Tibial nerve (tissue), 4 donors: Measurements from ENCODE around the gene F7. TPM values are rescaled to one million over a fixed set of nuclear protein-coding genes. Genes with fewer than 3 reads are reported as not detected.
"Not testable (repeated sequence)": the region's sequence is repeated elsewhere in the genome, so short reads cannot be mapped to it uniquely, and the experiment has no call there.

Experiments used
- DNase-seq, 2 donors: peaks; one replicate each; pipeline ENCODE4 v3.0.0-alpha.2; 2019; ENCODE audit warnings: low spot score in 2 of 2
- H3K27ac ChIP-seq, 4 donors: fragments of 200-600 bp; sonication (generic) in 3 of 4; one replicate each; pipeline ENCODE4 v1.5.1; 2017 to 2019; ENCODE audit warnings: mild to moderate bottlenecking in 1 of 4
- H3K27me3 ChIP-seq, 2 donors: fragments of 200-600 bp; sonication (generic) in 1 of 2; one replicate each; pipeline versions ENCODE4 v1.5.1 to v1.6.0; 2017 to 2019
- H3K36me3 ChIP-seq, 3 donors: fragments of 200-600 bp; sonication (generic); one replicate each; pipeline ENCODE4 v1.5.1; 2018 to 2019
- H3K4me1 ChIP-seq, 4 donors: fragments of 200-600 bp; sonication (generic) in 3 of 4; one replicate each; pipeline ENCODE4 v1.5.1; 2017 to 2019
- H3K4me3 ChIP-seq, 4 donors: fragments of 200-600 bp; sonication (generic) in 3 of 4; one replicate each; pipeline ENCODE4 v1.5.1; 2017 to 2019; ENCODE audit warnings: mild to moderate bottlenecking in 1 of 4, moderate library complexity in 1 of 4
- H3K9me3 ChIP-seq, 4 donors: fragments of 200-600 bp; sonication (generic) in 3 of 4; one replicate each; pipeline ENCODE4 v1.5.1; 2017 to 2019
- EP300 ChIP-seq, 2 donors: sonication (generic); formaldehyde crosslinking; IDR thresholded peaks; one replicate each; pipeline ENCODE4 v1.6.1; 2017; ENCODE audit warnings: antibody characterized with exemption in 2 of 2, mild to moderate bottlenecking in 1 of 2
- POLR2A ChIP-seq, 2 donors: fragments of 450-650 bp; IDR thresholded peaks; one replicate each; pipeline ENCODE4 v1.6.1; 2017; ENCODE audit warnings: antibody characterized with exemption in 2 of 2, mild to moderate bottlenecking in 2 of 2, moderate library complexity in 2 of 2
- WGBS, 2 donors: methylation state at CpG; one replicate each; pipeline ENCODE4 v1.1.5; 2018; 5-methylcytosine and 5-hydroxymethylcytosine counted together
- total RNA-seq, 4 donors: library from RNA; depleted of rRNA; stranded (reverse); fragments of >200 nt; gene quantifications; one replicate each; pipeline ENCODE4 v1.1.0, GENCODE V29; 2016
- TF ChIP-seq, protein P1 (sequence below), 5 experiments: fragments of 200-600 bp in 3 of 5; fragments of 450-650 bp in 2 of 5; sonication (generic) in 3 of 5; IDR thresholded peaks; one replicate each; pipeline ENCODE4 v1.5.1; 2016 to 2019; ENCODE audit warnings: antibody characterized with exemption in 5 of 5, mild to moderate bottlenecking in 3 of 5, moderate library complexity in 2 of 5

F7 gene
- total RNA-seq, 4 donors from 2014 or later = not detected

DNA sequence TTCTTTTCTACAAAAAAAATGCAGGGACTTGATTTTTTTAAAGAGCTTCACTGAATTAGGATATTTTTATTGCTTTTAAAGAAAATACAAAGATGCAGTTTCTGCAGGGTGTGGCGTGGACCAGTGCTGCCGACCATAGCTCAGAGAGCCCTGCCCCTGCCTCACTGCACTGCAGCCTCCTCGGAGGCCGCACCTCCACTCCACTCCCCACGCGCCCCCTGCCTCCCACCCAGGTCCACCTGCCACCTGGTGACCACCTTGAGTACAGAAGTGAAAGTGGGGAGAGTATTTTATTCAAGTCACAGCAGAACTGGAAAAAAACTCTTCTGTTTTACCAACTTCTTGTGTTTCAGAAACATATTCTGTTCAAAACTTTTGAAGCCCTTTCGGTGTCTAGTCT is 7.9 kb upstream of the F7 start:
- 81 to 83% methylated on average over 7 of the region's 7 CpGs for WGBS, 2 donors
- Histone ChIP-seq H3K27me3 (peaks cover 0 to 8% of the 10 kb centered on the region in 2 donors), H3K27ac (no peak overlapping the region), H3K36me3 (peaks cover 0 to 8% (median 0%) of the 10 kb centered on the region in 3 donors), H3K4me3 (no peak overlapping the region), H3K9me3 (no peaks in the 10 kb centered on the region), H3K4me1 (no peaks in the 10 kb centered on the region)
- no peak for DNase-seq
- TF ChIP-seq POLR2A (IDR thresholded peaks at IDR 0.05) (no peak), EP300 (IDR thresholded peaks at IDR 0.05) (no peak)
- TF ChIP-seq, protein P1, sequence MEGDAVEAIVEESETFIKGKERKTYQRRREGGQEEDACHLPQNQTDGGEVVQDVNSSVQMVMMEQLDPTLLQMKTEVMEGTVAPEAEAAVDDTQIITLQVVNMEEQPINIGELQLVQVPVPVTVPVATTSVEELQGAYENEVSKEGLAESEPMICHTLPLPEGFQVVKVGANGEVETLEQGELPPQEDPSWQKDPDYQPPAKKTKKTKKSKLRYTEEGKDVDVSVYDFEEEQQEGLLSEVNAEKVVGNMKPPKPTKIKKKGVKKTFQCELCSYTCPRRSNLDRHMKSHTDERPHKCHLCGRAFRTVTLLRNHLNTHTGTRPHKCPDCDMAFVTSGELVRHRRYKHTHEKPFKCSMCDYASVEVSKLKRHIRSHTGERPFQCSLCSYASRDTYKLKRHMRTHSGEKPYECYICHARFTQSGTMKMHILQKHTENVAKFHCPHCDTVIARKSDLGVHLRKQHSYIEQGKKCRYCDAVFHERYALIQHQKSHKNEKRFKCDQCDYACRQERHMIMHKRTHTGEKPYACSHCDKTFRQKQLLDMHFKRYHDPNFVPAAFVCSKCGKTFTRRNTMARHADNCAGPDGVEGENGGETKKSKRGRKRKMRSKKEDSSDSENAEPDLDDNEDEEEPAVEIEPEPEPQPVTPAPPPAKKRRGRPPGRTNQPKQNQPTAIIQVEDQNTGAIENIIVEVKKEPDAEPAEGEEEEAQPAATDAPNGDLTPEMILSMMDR (IDR thresholded peaks at IDR 0.05) = no peak

DNA sequence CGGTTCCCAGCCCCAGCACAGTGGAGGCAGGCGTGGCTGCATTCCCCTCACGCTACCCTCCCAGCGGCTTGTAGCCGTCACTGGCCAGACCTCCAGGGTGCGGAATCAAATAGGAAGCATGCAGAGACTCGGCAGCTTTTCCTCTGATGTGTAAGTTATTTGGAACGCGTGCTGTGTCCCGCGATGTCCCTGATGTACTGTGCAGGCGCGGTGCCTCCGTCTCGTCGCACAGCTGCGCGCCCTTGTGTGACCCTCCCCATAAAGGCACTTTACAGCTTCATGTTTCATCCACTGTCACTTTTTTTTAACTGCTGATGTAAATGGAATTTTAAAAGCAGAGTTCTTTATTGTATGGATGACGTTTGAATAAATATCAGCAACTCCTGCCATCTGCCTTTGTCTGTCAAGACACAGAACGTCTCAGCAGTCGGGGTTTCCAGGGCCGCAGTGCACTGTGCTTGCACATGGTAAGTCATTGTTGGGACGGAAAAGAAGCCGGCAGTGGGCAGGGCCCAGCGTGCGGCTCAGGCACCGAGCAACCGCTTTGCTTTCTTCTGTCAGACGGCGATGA is 7.3 kb upstream of the F7 start:
- peaks cover 0 to 8% of the 10 kb centered on the region in 2 donors for H3K27me3 ChIP-seq
- WGBS, 2 donors = 58 to 62% methylated on average over 30 of the region's 30 CpGs
- no peak overlapping the region for H3K4me3 ChIP-seq
- H3K36me3 ChIP-seq = peaks cover 0 to 8% (median 0%) of the 10 kb centered on the region in 3 donors
- no peak for DNase-seq
- H3K4me1 ChIP-seq = no peaks in the 10 kb centered on the region
- TF ChIP-seq, protein P1 (IDR thresholded peaks at IDR 0.05) = no peak
- no peaks in the 10 kb centered on the region for H3K9me3 ChIP-seq
- no peak overlapping the region for H3K27ac ChIP-seq

DNA sequence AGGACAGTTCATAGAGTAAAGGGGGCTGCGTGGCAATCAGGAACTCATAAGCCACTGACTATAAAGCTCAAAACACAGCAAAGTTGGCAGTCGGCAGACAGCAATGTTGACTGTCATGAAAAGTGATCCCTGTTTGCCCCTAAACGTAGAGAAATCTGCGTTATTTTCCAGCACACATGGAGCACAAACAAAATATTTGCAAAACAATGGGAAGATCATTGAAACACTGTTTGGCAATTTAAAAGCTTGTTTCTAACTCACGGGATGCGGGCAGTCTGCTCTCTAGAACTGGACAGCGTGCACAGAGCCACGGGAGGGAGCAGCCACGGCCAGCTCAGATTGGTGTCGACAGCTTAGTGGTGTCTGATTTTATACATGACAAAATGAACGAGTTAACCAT is 6.4 kb upstream of the F7 start:
- TF ChIP-seq, protein P1 (IDR thresholded peaks at IDR 0.05) = no peak
- TF ChIP-seq EP300 (IDR thresholded peaks at IDR 0.05) = no peak
- no peak for TF ChIP-seq POLR2A (IDR thresholded peaks at IDR 0.05)
- Histone ChIP-seq H3K9me3 (no peaks in the 10 kb centered on the region), H3K27me3 (peaks cover 0 to 10% of the 10 kb centered on the region in 2 donors), H3K4me3 (no peak overlapping the region), H3K36me3 (peaks cover 0 to 8% (median 0%) of the 10 kb centered on the region in 3 donors), H3K4me1 (no peaks in the 10 kb centered on the region), H3K27ac (no peak overlapping the region)
- DNase-seq = no peak
- WGBS, 2 donors = 86 to 88% methylated on average over 11 of the region's 11 CpGs

DNA sequence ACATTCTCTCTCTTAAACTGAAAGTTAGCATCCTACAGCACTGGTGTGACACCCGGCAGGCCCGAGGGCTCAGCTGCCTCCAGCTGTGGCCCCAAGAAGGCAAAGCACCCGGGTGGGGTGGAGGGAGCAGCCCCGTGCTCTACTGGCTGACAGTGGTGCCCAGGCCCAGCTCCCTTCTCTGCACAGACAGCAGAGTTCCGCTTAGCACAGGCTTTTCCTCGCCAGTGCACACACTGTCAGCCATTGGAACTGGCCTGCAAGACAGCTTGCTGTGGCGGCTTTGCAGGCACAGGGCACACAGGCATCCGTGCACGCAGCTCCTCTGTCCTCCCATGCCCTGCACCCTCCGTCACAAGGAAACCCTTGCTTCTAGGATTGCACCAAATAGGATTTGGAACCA is 3.3 kb upstream of the F7 start:
- DNase-seq, H3K36me3 ChIP-seq: not testable (repeated sequence)
- 74 to 81% methylated on average over 10 of the region's 10 CpGs for WGBS, 2 donors

DNA sequence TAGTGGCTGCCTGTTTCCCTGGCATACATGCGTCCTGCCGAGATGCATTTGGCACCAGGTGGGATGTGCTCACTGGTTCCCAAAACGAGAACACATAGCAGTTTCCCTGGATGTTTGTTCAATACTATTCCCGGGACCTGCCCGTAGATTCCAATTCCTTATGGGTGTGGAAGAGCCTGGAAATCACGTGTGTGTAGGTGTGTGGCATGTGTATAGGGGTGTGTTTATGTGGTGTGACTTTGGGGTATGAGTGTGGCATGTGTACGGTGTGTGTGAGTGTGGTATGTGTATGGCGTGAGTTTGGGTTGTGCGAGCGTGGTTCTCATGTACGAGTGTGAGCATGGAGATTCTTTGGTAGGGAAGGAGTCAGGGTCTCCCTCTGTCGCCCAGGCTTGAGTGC is 2.9 kb upstream of the F7 start:
- Histone ChIP-seq H3K9me3 (no peaks in the 10 kb centered on the region), H3K4me1 (no peaks in the 10 kb centered on the region), H3K36me3 (no peaks in the 10 kb centered on the region), H3K27ac (no peak overlapping the region), H3K4me3 (no peak overlapping the region), H3K27me3 (peaks cover 0 to 16% of the 10 kb centered on the region in 2 donors)
- WGBS, 2 donors = 87 to 90% methylated on average over 12 of the region's 12 CpGs
- TF ChIP-seq POLR2A (IDR thresholded peaks at IDR 0.05) (no peak), EP300 (IDR thresholded peaks at IDR 0.05) (no peak)
- TF ChIP-seq, protein P1 (IDR thresholded peaks at IDR 0.05) = no peak
- no peak for DNase-seq

More for the DNA sequence above, 3.3 kb upstream of the F7 start:
- not testable (repeated sequence) for H3K4me1 ChIP-seq, H3K9me3 ChIP-seq, H3K27ac ChIP-seq, H3K4me3 ChIP-seq
- H3K27me3 ChIP-seq = peaks cover 0 to 16% of the 10 kb centered on the region in 2 donors

DNA sequence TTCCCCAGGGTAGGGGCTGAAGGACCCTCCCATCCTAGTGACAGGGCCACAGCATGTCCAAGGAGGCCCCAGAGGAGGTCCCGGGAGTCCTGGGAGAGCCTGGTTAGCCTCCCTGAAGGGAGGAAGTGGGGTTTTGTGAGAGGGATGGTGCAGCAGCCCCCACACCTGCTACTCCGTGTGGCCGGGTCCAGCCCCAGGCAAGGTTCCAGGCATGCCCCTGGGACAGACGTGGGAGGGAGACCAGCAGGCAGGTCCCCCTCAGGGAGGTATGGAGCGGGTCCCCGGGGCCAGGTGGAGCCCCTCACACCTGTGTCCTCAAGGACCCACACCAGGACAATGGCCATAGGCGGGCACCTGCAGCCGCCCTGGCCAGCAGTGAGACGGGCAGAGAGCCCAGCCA is 1.9 kb upstream of the F7 start:
- no peaks in the 10 kb centered on the region for H3K9me3 ChIP-seq
- H3K36me3 ChIP-seq = no peaks in the 10 kb centered on the region
- no peak overlapping the region for H3K27ac ChIP-seq
- TF ChIP-seq, protein P1 (IDR thresholded peaks at IDR 0.05) = no peak
- no peak for DNase-seq
- H3K4me1 ChIP-seq = no peaks in the 10 kb centered on the region
- WGBS, 2 donors = 77 to 80% methylated on average over 1 to 9 of the region's 9 CpGs
- H3K4me3 ChIP-seq = no peak overlapping the region
- peaks cover 0 to 12% of the 10 kb centered on the region in 2 donors for H3K27me3 ChIP-seq
